ENCODE measurements around the gene RPS15.
A peak's percentile ranks its signal among the peaks of the same experiment; 100 is the strongest.

RPS15 gene

DNA sequence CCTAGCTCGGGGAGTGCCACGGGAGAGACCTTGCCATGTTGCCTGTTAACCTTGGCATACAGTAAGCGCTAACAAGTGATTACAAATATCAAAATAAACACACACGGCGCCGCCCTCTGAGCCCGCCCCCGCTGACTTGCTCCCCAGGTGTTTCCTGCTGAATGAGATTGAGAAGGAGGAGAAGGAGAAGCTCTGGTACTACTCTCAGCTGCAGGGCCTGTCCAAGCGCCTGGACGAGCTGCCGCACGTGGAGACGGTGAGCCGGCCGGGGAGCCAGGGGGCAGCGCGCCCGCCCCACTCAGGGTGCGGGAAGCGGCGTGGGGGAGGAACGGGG lies 16.8 kb downstream of the RPS15 start:
- no peak for DNase-seq

DNA sequence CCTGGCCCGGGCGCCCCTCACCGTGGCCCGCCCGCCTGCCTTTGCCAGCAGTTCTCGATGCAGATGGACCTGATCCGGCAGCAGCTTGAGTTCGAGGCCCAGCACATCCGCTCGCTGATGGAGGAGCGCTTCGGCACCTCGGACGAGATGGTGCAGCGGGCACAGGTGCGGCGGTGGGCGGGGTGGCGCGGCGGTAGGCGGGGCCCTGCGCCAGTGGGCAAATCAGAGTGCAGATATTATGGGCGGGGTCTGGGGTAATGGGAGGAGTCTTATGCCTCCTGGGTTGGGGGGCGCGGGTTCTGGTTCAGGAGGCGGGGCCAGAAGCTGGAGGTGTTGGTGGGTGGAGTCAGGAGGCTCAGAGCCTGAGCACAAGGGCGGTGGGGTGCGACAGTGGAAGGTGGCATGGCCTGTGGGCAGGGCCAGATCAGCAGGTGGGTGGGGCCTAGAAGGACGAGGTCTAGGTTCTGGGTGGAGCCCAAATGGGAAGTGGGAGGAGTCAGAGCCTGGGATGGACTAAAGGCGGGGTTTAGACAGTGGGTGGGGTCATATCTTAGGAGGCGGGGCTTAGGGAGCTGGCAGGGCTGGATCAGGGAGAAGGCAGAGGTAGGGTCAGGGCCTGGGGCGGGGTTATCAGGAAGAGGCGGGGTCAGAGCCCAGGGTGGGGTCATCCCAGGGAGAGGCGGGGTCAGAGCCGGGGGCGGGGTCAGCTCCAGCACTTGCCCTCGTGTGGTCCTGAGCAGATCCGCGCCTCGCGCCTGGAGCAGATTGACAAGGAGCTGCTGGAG lies 17.3 kb downstream of the RPS15 start:
- DNase-seq, result peak; percentile 72

GRCh38 chr19:1456121-1456900 lies 18.1 kb downstream of the RPS15 start:
- no peak for DNase-seq

- DNase-seq, result no peak
These were observed 19.0 kb downstream of the RPS15 start for GRCh38 chr19:1457031-1457739.

DNA sequence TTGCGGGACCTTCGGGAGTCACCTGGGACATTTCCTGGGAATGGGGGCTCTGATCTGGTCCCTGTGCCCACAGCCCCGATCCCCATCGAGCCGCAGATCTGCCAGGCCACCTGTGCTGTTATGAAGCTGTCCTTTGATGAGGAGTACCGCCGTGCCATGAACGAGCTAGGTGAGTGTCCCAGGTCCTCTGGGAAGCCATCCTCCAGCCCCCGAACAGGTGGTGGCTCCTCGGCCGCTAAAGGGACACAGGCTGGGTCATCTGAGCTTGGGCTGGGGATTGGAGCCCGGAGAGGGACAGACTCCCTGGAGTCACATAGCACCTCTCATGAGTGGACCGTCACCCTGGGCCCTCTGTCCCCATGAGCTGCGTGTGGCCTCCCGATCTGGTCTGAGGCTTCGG lies 19.7 kb downstream of the RPS15 start:
- DNase-seq, result no peak

DNA sequence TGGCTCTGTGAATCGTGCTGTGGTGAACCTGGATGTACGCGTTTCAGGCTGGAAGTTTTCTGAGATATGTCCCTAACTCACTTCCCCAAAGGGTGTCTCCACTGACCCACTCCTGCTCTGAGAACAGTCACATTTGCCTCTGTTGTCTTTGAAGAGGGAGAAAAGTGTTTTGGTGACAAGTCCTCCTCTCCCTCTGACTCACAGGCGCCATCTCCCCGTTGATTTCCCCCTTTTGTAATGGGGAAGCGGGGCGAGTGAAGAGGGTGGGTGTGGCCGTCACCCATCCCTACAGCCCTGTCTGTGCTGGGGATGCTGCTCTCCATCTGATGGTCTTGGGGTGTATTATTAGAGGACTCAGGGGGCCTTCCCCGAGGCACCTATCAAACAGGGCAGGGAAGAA lies 21.3 kb downstream of the RPS15 start:
- DNase-seq, result no peak

DNA sequence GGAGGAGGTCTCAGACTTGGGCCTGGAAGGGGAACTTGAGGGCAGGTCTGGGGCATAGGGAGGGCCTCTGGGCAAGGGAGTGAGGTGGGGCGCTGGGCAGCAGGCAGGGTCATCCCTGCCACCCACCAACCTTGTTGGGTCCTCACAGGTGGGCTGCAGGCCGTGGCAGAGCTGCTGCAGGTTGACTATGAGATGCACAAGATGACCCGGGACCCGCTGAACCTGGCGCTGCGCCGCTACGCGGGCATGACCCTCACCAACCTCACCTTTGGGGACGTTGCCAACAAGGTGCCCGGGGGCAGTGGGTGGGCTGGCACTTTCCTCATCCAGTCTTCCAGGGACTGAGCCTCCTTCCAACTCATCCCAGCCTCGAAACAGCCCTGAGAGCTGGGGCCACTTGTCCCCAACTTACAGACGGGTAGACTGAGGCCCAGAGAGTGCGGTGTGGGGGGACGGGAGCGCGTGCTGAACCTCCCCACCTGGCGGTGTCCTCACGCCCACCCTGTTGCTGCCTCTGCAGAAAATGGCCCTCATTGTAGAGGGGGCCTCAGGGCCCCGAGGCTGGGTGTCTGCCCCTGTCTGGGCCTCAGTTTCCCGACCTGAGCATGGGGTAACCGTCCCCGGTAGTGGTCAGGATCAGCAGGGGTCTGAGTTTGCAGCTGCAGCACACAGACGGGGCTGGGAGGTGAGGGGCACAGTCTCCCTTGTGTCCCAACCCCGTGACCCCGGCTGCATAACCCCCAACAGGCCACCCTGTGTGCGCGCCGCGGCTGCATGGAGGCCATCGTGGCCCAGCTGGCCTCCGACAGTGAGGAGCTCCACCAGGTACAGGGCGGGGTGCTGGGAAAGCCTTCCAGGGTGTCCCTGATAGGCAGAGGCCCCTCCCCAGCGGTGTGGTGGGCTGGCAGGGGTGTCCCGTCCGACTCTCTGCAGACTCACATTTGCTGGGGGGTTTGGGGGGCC lies 22.1 kb downstream of the RPS15 start:
- no peak for DNase-seq

DNA sequence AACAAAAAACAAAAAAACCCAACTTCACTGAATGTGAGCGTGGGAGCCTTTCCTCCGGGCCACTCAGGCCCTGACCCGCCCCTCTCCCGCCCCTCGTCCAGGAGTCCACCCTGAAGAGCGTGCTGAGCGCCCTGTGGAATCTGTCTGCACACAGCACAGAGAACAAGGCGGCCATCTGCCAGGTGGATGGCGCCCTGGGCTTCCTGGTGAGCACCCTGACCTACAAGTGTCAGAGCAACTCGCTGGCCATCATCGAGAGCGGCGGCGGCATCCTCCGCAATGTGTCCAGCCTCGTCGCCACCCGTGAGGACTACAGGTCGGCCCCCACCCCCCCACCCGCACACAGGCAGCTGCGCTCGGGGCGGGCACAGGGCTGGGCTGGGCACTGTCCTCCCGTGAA lies 23.7 kb downstream of the RPS15 start:
- DNase-seq, result no peak

DNA sequence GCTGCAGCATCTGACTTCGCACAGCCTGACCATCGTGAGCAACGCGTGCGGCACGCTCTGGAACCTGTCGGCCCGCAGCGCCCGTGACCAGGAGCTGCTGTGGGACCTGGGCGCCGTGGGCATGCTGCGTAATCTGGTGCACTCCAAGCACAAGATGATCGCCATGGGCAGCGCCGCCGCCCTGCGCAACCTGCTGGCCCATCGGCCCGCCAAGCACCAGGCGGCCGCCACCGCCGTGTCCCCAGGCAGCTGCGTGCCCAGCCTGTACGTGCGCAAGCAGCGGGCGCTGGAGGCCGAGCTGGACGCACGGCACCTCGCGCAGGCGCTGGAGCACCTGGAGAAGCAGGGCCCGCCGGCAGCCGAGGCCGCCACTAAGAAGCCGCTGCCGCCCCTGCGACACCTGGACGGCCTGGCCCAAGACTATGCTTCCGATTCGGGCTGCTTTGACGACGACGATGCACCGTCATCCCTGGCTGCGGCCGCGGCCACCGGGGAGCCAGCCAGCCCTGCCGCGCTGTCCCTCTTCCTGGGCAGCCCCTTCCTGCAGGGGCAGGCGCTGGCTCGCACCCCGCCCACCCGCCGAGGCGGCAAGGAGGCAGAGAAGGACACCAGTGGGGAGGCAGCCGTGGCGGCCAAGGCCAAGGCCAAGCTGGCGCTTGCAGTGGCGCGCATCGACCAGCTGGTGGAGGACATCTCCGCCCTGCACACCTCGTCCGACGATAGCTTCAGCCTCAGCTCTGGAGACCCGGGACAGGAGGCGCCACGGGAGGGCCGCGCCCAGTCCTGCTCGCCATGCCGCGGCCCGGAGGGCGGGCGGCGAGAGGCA lies 27.2 kb downstream of the RPS15 start:
- DNase-seq, result no peak

GRCh38 chr19:1466018-1466460 lies 27.8 kb downstream of the RPS15 start:
- DNase-seq, result no peak

DNA sequence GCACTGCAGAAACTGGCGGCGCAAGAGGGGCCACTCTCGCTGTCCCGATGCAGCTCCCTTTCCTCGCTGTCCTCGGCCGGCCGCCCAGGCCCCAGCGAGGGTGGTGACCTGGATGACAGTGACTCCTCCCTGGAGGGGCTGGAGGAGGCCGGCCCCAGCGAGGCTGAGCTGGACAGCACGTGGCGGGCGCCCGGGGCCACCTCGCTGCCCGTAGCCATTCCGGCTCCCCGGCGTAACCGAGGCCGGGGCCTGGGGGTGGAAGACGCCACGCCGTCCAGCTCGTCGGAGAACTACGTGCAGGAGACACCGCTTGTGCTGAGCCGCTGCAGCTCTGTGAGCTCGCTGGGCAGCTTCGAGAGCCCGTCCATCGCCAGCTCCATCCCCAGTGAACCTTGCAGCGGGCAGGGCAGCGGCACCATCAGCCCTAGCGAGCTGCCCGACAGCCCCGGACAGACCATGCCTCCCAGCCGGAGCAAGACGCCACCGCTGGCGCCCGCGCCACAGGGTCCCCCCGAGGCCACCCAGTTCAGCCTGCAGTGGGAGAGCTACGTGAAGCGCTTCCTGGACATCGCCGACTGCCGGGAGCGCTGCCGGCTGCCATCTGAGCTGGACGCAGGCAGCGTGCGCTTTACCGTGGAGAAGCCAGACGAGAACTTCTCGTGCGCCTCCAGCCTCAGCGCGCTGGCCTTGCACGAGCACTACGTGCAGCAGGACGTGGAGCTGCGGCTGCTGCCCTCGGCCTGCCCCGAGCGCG lies 28.4 kb downstream of the RPS15 start:
- DNase-seq, result no peak

DNA sequence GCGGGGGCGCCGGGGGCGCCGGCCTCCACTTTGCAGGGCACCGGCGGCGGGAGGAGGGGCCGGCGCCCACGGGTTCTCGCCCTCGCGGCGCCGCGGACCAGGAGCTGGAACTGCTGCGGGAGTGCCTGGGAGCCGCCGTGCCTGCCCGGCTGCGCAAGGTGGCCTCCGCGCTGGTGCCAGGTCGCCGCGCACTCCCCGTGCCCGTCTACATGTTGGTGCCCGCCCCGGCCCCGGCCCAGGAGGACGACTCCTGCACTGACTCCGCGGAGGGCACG lies 29.0 kb downstream of the RPS15 start:
- no peak for DNase-seq

GRCh38 chr19:1467490-1468273 lies 29.5 kb downstream of the RPS15 start:
- DNase-seq, result no peak

GRCh38 chr19:1468274-1468820 lies 30.2 kb downstream of the RPS15 start:
- DNase-seq, result no peak

GRCh38 chr19:1468821-1469254 lies 30.6 kb downstream of the RPS15 start:
- DNase-seq, result no peak

- no peak for DNase-seq
These were observed 31.3 kb downstream of the RPS15 start for GRCh38 chr19:1469255-1470054.

DNA sequence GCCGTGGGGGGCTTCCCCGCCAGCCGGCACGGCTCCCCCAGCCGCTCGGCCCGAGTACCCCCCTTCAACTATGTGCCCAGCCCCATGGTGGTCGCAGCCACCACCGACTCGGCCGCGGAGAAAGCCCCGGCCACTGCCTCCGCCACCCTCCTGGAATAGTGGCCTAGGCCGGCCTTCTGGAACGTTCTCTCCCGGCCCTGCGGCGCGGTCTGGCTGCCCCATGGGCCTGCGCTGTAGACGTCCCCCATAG lies 31.8 kb downstream of the RPS15 start:
- no peak for DNase-seq

- DNase-seq, result no peak
These were observed 32.3 kb downstream of the RPS15 start for GRCh38 chr19:1470305-1471009.

- no peak for DNase-seq
These were observed 32.9 kb downstream of the RPS15 start for GRCh38 chr19:1471010-1471514.

Measured in GDM1 (cell line).